T-helper 2 cell treated with Interferon-gamma antibody and Interleukin-4, amounts not matched to agents 100 ng/mL and 5 ng/mL, for 36 hours (primary cell): ENCODE measurements around the gene CEP55. TPM values are rescaled to one million over a fixed set of nuclear protein-coding genes. Genes with fewer than 3 reads are reported as not detected.
"Not testable (repeated sequence)": the region's sequence is repeated elsewhere in the genome, so short reads cannot be mapped to it uniquely, and the experiment has no call there.

Experiments
- intact Hi-C: fragments of 100-400 bp; cut with micrococcal nuclease; formaldehyde crosslinking; loops from one replicate; pipeline ENCODE4 v1.15.1; 2023
- total RNA-seq: library from RNA; stranded (reverse); gene quantifications from 2 replicates; pipeline ENCODE4 v1.2.3, GENCODE V29; 2022

The CEP55 gene
- total RNA-seq, result 72.5 and 73.1 TPM in 2 replicates

GRCh38 chr10:93496322-93497041 is at the start of gene CEP55:
CEP55 (plus strand) TSS chr10:93496612; CDS start chr10:93500052, 3,440 bp downstream.
- intact Hi-C loops, result loop anchor here (1.0 to 10.0 kb wide), 9 partner anchors 8 to 1702 kb away; partner anchors contain the start of genes EXOC6, FRA10AC1, KIF11 and MYOF

- intact Hi-C loops, result no loop called here
Measured at GRCh38 chr10:93447019-93447418, 49.4 kb upstream of the CEP55 start.

GRCh38 chr10:93447970-93448369 is 48.4 kb upstream of the CEP55 start:
- intact Hi-C loops, result no loop called here

GRCh38 chr10:93451244-93451947 is 45.0 kb upstream of the CEP55 start:
- intact Hi-C loops, result no loop called here

- intact Hi-C loops, result no loop called here
Measured at GRCh38 chr10:93452143-93452542, 44.3 kb upstream of the CEP55 start.

- intact Hi-C loops, result no loop called here
Measured at GRCh38 chr10:93454146-93454545, 42.3 kb upstream of the CEP55 start.

GRCh38 chr10:93454736-93455135 is 41.7 kb upstream of the CEP55 start:
- intact Hi-C loops, result no loop called here

- intact Hi-C loops, result no loop called here
Measured at GRCh38 chr10:93456480-93456879, 39.9 kb upstream of the CEP55 start.

GRCh38 chr10:93457511-93457910 is 38.9 kb upstream of the CEP55 start:
- intact Hi-C loops, result no loop called here

- intact Hi-C loops, result no loop called here
Measured at GRCh38 chr10:93458821-93459257, 37.6 kb upstream of the CEP55 start.

GRCh38 chr10:93459466-93459865 is 36.9 kb upstream of the CEP55 start:
- intact Hi-C loops, result no loop called here

GRCh38 chr10:93461109-93461806 is 35.2 kb upstream of the CEP55 start:
- intact Hi-C loops, result no loop called here

GRCh38 chr10:93461807-93462178 is 34.6 kb upstream of the CEP55 start:
- intact Hi-C loops, result no loop called here

- intact Hi-C loops, result no loop called here
Measured at GRCh38 chr10:93462371-93462770, 34.0 kb upstream of the CEP55 start.

- intact Hi-C loops, result no loop called here
Measured at GRCh38 chr10:93462881-93463280, 33.5 kb upstream of the CEP55 start.

- intact Hi-C loops, result no loop called here
Measured at GRCh38 chr10:93463723-93464476, 32.5 kb upstream of the CEP55 start.

GRCh38 chr10:93464776-93465388 is 31.5 kb upstream of the CEP55 start:
- intact Hi-C loops, result no loop called here

- intact Hi-C loops, result no loop called here
Measured at GRCh38 chr10:93465806-93466675, 30.4 kb upstream of the CEP55 start.

- intact Hi-C loops, result not testable (repeated sequence)
Measured at GRCh38 chr10:93467635-93468034, 28.8 kb upstream of the CEP55 start.
